ENCODE results near the gene ZFP1.
"Not testable (repeated sequence)": the region's sequence is repeated elsewhere in the genome, so short reads cannot be mapped to it uniquely, and the experiment has no call there.

The ZFP1 gene

GRCh38 chr16:75112734-75113491 is 35.4 kb upstream of the ZFP1 start:
- DNase-seq (ENCODE audit: extremely low read depth in 1 of 2, low read depth in 1 of 2), result no peak

- no peak for DNase-seq (ENCODE audit: extremely low read depth in 1 of 2, low read depth in 1 of 2)
These were observed 34.7 kb upstream of the ZFP1 start for GRCh38 chr16:75113541-75114121.

GRCh38 chr16:75114179-75114945 is 34.0 kb upstream of the ZFP1 start:
- DNase-seq (ENCODE audit: extremely low read depth in 1 of 2, low read depth in 1 of 2), result no peak

GRCh38 chr16:75114946-75115825 is 33.1 kb upstream of the ZFP1 start:
- DNase-seq (ENCODE audit: extremely low read depth in 1 of 2, low read depth in 1 of 2), result no peak

- no peak for DNase-seq (ENCODE audit: extremely low read depth in 1 of 2, low read depth in 1 of 2)
These were observed 32.0 kb upstream of the ZFP1 start, which contains the start of gene LDHD for GRCh38 chr16:75116081-75116910. LDHD (minus strand) TSS chr16:75116780; CDS start chr16:75116720, 60 bp downstream.

- DNase-seq (ENCODE audit: extremely low read depth in 1 of 2, low read depth in 1 of 2), result no peak
These were observed 31.4 kb upstream of the ZFP1 start for GRCh38 chr16:75116911-75117245.

GRCh38 chr16:75118943-75119539 is 29.3 kb upstream of the ZFP1 start:
- DNase-seq (ENCODE audit: extremely low read depth in 1 of 2, low read depth in 1 of 2), result no peak

GRCh38 chr16:75120253-75120652 is 28.1 kb upstream of the ZFP1 start:
- no peak for DNase-seq (ENCODE audit: extremely low read depth in 1 of 2, low read depth in 1 of 2)

- DNase-seq (ENCODE audit: extremely low read depth in 1 of 2, low read depth in 1 of 2), result no peak
These were observed 26.3 kb upstream of the ZFP1 start for GRCh38 chr16:75121949-75122568.

GRCh38 chr16:75122609-75123008 is 25.7 kb upstream of the ZFP1 start:
- DNase-seq (ENCODE audit: extremely low read depth in 1 of 2, low read depth in 1 of 2), result no peak

GRCh38 chr16:75127713-75128415 is 20.5 kb upstream of the ZFP1 start:
- no peak for DNase-seq (ENCODE audit: extremely low read depth in 1 of 2, low read depth in 1 of 2)

GRCh38 chr16:75129421-75130149 is 18.7 kb upstream of the ZFP1 start:
- not testable (repeated sequence) for DNase-seq (ENCODE audit: extremely low read depth in 1 of 2, low read depth in 1 of 2)

GRCh38 chr16:75130150-75130771 is 18.1 kb upstream of the ZFP1 start:
- no peak for DNase-seq (ENCODE audit: extremely low read depth in 1 of 2, low read depth in 1 of 2)

- DNase-seq (ENCODE audit: extremely low read depth in 1 of 2, low read depth in 1 of 2), result no peak
These were observed 17.2 kb upstream of the ZFP1 start for GRCh38 chr16:75131081-75131480.

GRCh38 chr16:75138233-75138632 is 10.1 kb upstream of the ZFP1 start:
- DNase-seq (ENCODE audit: extremely low read depth in 1 of 2, low read depth in 1 of 2), result no peak

- no peak for DNase-seq (ENCODE audit: extremely low read depth in 1 of 2, low read depth in 1 of 2)
These were observed 9.7 kb upstream of the ZFP1 start for GRCh38 chr16:75138636-75139035.

- DNase-seq (ENCODE audit: extremely low read depth in 1 of 2, low read depth in 1 of 2), result no peak
These were observed 8.8 kb upstream of the ZFP1 start for GRCh38 chr16:75139498-75139897.

GRCh38 chr16:75143941-75144340 is 4.4 kb upstream of the ZFP1 start:
- DNase-seq (ENCODE audit: extremely low read depth in 1 of 2, low read depth in 1 of 2), result no peak

All from activated CD8-positive, alpha-beta memory T cell treated with anti-CD3 and anti-CD28 coated beads for 1 hour (primary cell).